Measurements from ENCODE around the gene C3orf18.

- TF ChIP-seq GATA2 (IDR thresholded peaks at IDR 0.05; ENCODE audit: low read depth, low read length) = no peak
- TF ChIP-seq GATA3 (IDR thresholded peaks at IDR 0.05; ENCODE audit: low read depth, low read length) = no peak
These were observed 14.5 kb upstream of the C3orf18 start for GRCh38 chr3:50582083-50582482.
